HCT116 (cell line): Measurements from ENCODE around the gene TAF3. TPM values are rescaled to one million over a fixed set of nuclear protein-coding genes. Genes with fewer than 3 reads are reported as not detected.

Experiments
- ATAC-seq: fragments of 200-7000 bp; cut with Tn5 transposase; 2 replicates; pipeline ENCODE4 v1.9.1; 2020; ENCODE audit warnings: mild to moderate bottlenecking, moderate library complexity
- BruUV-seq: library from RNA; stranded (reverse); fragments of 400-500 nt; replicated peaks from 2 replicates; lab custom pipeline; 2021; lab: Mats Ljungman, UMichigan
- CTCF ChIA-PET: fragments of 300-600 bp; sonication (Branson Sonifier 250); formaldehyde crosslinking; loops from one replicate; lab custom pipeline; 2021; ENCODE audit warnings: antibody characterized with exemption; lab: Charles Lee
- POLR2A ChIA-PET: fragments of 300-600, 350-600 bp; sonication (Branson Sonifier 250); formaldehyde crosslinking; loops from one replicate; lab custom pipeline; 2021; ENCODE audit warnings: antibody characterized with exemption; lab: Charles Lee
- RAD21 ChIA-PET, 2 experiments: fragments of 300-600 bp; sonication (Branson Sonifier 250); formaldehyde crosslinking; loops; one replicate each; lab custom pipeline; 2023; ENCODE audit warnings: low total read pairs in 2 of 2; ENCODE audit not compliant: uncharacterized antibody in 2 of 2, unreplicated experiment in 2 of 2, low non-redundant PET in 1 of 2; lab: Charles Lee
- DNase-seq: peaks from one replicate; pipeline ENCODE4 v3.0.0-alpha.2; 2010; ENCODE audit warnings: low read depth, low spot score
- H2AFZ ChIP-seq: fragments of 200-600 bp; shearing (Covaris generic), sonication (generic); 2 replicates; pipeline ENCODE4 v1.6.1; 2017; ENCODE audit warnings: low read depth, mixed run types, mixed read lengths, antibody characterized with exemption, low read length; ENCODE audit not compliant: poor library complexity, severe bottlenecking
- H3K27ac ChIP-seq: 2 replicates; pipeline ENCODE4 v1.5.1; 2012; ENCODE audit warnings: low read depth, low read length
- H3K27me3 ChIP-seq: fragments of 200-600 bp; sonication (generic); 2 replicates; pipeline ENCODE4 v1.6.1; 2016; ENCODE audit warnings: mixed run types, low read length, mixed read lengths; ENCODE audit not compliant: insufficient read depth
- H3K36me3 ChIP-seq, 2 experiments: fragments of 200-500 bp in 1 of 2; fragments of 200-600 bp in 1 of 2; sonication (Bioruptor generic) in 1 of 2; sonication (generic) in 1 of 2; 2 replicates each; pipeline versions ENCODE4 v1.5.1 to v1.6.1; 2014 to 2016; ENCODE audit warnings: low read length in 2 of 2, inconsistent platforms in 1 of 2, mixed read lengths in 1 of 2, mixed run types in 1 of 2; ENCODE audit not compliant: insufficient read depth in 2 of 2, control insufficient read depth in 1 of 2
- H3K4me1 ChIP-seq, 2 experiments: fragments of 200-600 bp in 1 of 2; sonication (generic) in 1 of 2; 2 replicates each; pipeline versions ENCODE4 v1.5.1 to v1.6.1; 2012 to 2017; ENCODE audit warnings: low read length in 2 of 2, inconsistent platforms in 1 of 2, mild to moderate bottlenecking in 1 of 2, mixed read lengths in 1 of 2, mixed run types in 1 of 2, moderate library complexity in 1 of 2; ENCODE audit not compliant: insufficient read depth in 2 of 2, control insufficient read depth in 1 of 2
- H3K4me2 ChIP-seq: fragments of 200-600 bp; sonication (generic); 2 replicates; pipeline ENCODE4 v1.6.1; 2017; ENCODE audit warnings: mixed run types, low read length, mixed read lengths
- H3K4me3 ChIP-seq, 2 experiments: fragments of 200-600 bp in 1 of 2; sonication (generic) in 1 of 2; replicated peaks in 1 of 2; 2 replicates each; pipeline ENCODE4 v1.5.1; 2011 to 2016; ENCODE audit warnings: low read length in 2 of 2, control low read depth in 1 of 2, low read depth in 1 of 2, mild to moderate bottlenecking in 1 of 2, mixed read lengths in 1 of 2, mixed run types in 1 of 2
- H3K79me2 ChIP-seq: fragments of 200-600 bp; sonication (generic); 2 replicates; pipeline ENCODE4 v1.6.1; 2017; ENCODE audit warnings: mild to moderate bottlenecking, mixed run types, low read length, moderate library complexity, mixed read lengths; ENCODE audit not compliant: insufficient read depth
- H3K9ac ChIP-seq: fragments of 200-600 bp; sonication (generic); 2 replicates; pipeline ENCODE4 v1.6.1; 2016; ENCODE audit warnings: low read length, mixed read lengths
- H3K9me2 ChIP-seq: fragments of 200-600 bp; sonication (generic), shearing (Covaris generic); 2 replicates; pipeline ENCODE4 v1.6.1; 2017; ENCODE audit warnings: mixed run types, mild to moderate bottlenecking, moderate library complexity; ENCODE audit not compliant: insufficient read depth
- H3K9me3 ChIP-seq, 2 experiments: fragments of 200-500 bp in 1 of 2; fragments of 200-600 bp in 1 of 2; sonication (Bioruptor generic) in 1 of 2; sonication (generic) in 1 of 2; 2 replicates each; pipeline ENCODE4 v1.6.1; 2014 to 2017; ENCODE audit warnings: low read length in 2 of 2, mixed read lengths in 2 of 2, inconsistent platforms in 1 of 2, low read depth in 1 of 2, mild to moderate bottlenecking in 1 of 2, mixed run types in 1 of 2, moderate library complexity in 1 of 2; ENCODE audit not compliant: control insufficient read depth in 1 of 2, insufficient read depth in 1 of 2
- H4K20me1 ChIP-seq: fragments of 200-600 bp; sonication (generic), shearing (Covaris generic); 2 replicates; pipeline ENCODE4 v1.6.1; 2017; ENCODE audit warnings: mixed run types, mild to moderate bottlenecking, moderate library complexity; ENCODE audit not compliant: insufficient read depth
- CBX3 ChIP-seq: IDR thresholded peaks from 2 replicates; pipeline ENCODE4 v1.6.1; 2012; ENCODE audit warnings: low read depth
- CTCF ChIP-seq, 3 experiments: fragments of 200-600 bp in 1 of 3; sonication (generic) in 1 of 3; IDR thresholded peaks in 2 of 3; conservative IDR thresholded peaks in 1 of 3; 2 replicates each; pipeline ENCODE4 v1.5.1; 2012 to 2017; ENCODE audit warnings: low read depth in 2 of 3, low read length in 2 of 3, antibody characterized with exemption in 1 of 3, borderline replicate concordance in 1 of 3, control low read depth in 1 of 3, mild to moderate bottlenecking in 1 of 3, mixed read lengths in 1 of 3, mixed run types in 1 of 3, moderate library complexity in 1 of 3; ENCODE audit not compliant: insufficient read depth in 1 of 3
- EGR1 ChIP-seq: IDR thresholded peaks from 2 replicates; pipeline ENCODE4 v1.6.1; 2012; ENCODE audit warnings: low read depth
- ELF1 ChIP-seq: IDR thresholded peaks from 2 replicates; pipeline ENCODE4 v1.6.1; 2012; ENCODE audit warnings: low read depth, borderline replicate concordance
- EZH2 ChIP-seq: fragments of 200-600 bp; sonication (generic); IDR thresholded peaks from 2 replicates; pipeline ENCODE4 v1.6.1; 2017; ENCODE audit warnings: antibody characterized with exemption, mixed run types
- EZH2phosphoT487 ChIP-seq: fragments of 200-600 bp; IDR thresholded peaks from 2 replicates; pipeline ENCODE4 v1.6.1; 2018; ENCODE audit warnings: antibody characterized with exemption, borderline replicate concordance
- FOSL1 ChIP-seq: IDR thresholded peaks from 2 replicates; pipeline ENCODE4 v1.6.1; 2012; ENCODE audit warnings: low read depth
- JUND ChIP-seq: IDR thresholded peaks from 2 replicates; pipeline ENCODE4 v1.6.1; 2012
- POLR2A ChIP-seq: IDR thresholded peaks from 2 replicates; pipeline ENCODE4 v1.7.0; 2011; ENCODE audit warnings: borderline replicate concordance; ENCODE audit not compliant: insufficient read depth, insufficient read length; ENCODE audit errors: extremely low read depth
- POLR2AphosphoS5 ChIP-seq: IDR thresholded peaks from 2 replicates; pipeline ENCODE4 v1.6.1; 2011; ENCODE audit warnings: mild to moderate bottlenecking, low read depth, low read length, moderate library complexity
- REST ChIP-seq: IDR thresholded peaks from 2 replicates; pipeline ENCODE4 v1.6.1; 2012; ENCODE audit warnings: low read depth
- SIN3A ChIP-seq: IDR thresholded peaks from 2 replicates; pipeline ENCODE4 v1.6.1; 2012; ENCODE audit warnings: low read depth
- SP1 ChIP-seq: IDR thresholded peaks from 2 replicates; pipeline ENCODE4 v1.6.1; 2012; ENCODE audit warnings: low read depth
- SRF ChIP-seq: IDR thresholded peaks from 2 replicates; pipeline ENCODE4 v1.6.1; 2012; ENCODE audit warnings: low read depth
- TCF7L2 ChIP-seq: IDR thresholded peaks from 2 replicates; pipeline ENCODE4 v1.7.0; 2011; ENCODE audit warnings: borderline replicate concordance, inconsistent platforms; ENCODE audit not compliant: insufficient read depth, insufficient read length; ENCODE audit errors: extremely low read depth
- YY1 ChIP-seq: IDR thresholded peaks from 2 replicates; pipeline ENCODE4 v1.6.1; 2011; ENCODE audit warnings: low read length, low read depth, moderate library complexity, mild to moderate bottlenecking; ENCODE audit not compliant: insufficient replicate concordance; ENCODE audit errors: extremely low read depth
- ZNF274 ChIP-seq: fragments of 200-500 bp; sonication (Bioruptor generic); IDR thresholded peaks from 2 replicates; pipeline ENCODE4 v1.6.1; 2014; ENCODE audit warnings: mild to moderate bottlenecking, low read depth, low read length, inconsistent platforms
- intact Hi-C: fragments of 100-400 bp; cut with micrococcal nuclease; formaldehyde crosslinking; loops from 2 replicates; pipeline ENCODE4 v1.10.0; 2022
- total RNA-seq: library from RNA; stranded (reverse); gene quantifications from one replicate; pipeline ENCODE4 v1.2.1, GENCODE V29; 2021; ENCODE audit not compliant: unreplicated experiment

Gene TAF3
- total RNA-seq, 1 experiment from 2014 or later = 8.0 TPM

- Histone ChIP-seq H3K4me1 (no peaks in the 10 kb centered on the region), H3K9me3 (no peaks in the 10 kb centered on the region), H3K9ac (no peak overlapping the region), H2AFZ (no peak overlapping the region), H3K36me3 (no peaks in the 10 kb centered on the region), H3K4me2 (no peak overlapping the region), H3K9me2 (no peaks in the 10 kb centered on the region), H3K79me2 (no peaks in the 10 kb centered on the region), H4K20me1 (no peaks in the 10 kb centered on the region), H3K27ac (no peak overlapping the region), H3K4me3 (no peak overlapping the region), H3K27me3 (no peaks in the 10 kb centered on the region)
- ChIA-PET RAD21 (no interaction called here), CTCF (no interaction called here), POLR2A (interaction anchor here (0.6 kb wide), 1 partner anchor 443 kb away, joined by 3 read pairs; no protein-coding TSS in a partner anchor)
- intact Hi-C loops = no loop called here
- no TSS peak for BruUV-seq
- ATAC-seq (no peak), DNase-seq (no peak)
- TF ChIP-seq ELF1 (no peak), EZH2phosphoT487 (no peak), FOSL1 (no peak), SIN3A (no peak), ZNF274 (no peak), YY1 (no peak), POLR2A (no peak), EGR1 (no peak), EZH2 (no peak), JUND (no peak), SP1 (no peak), SRF (no peak)
Observed at GRCh38 chr10:7933262-7933661, 115.0 kb downstream of the TAF3 start.

GRCh38 chr10:7933757-7934156 is 115.5 kb downstream of the TAF3 start:
- Histone ChIP-seq H3K27ac (no peak overlapping the region), H4K20me1 (no peaks in the 10 kb centered on the region), H3K36me3 (no peaks in the 10 kb centered on the region), H3K4me1 (no peaks in the 10 kb centered on the region), H3K4me2 (no peak overlapping the region), H3K9me2 (no peaks in the 10 kb centered on the region), H3K27me3 (no peaks in the 10 kb centered on the region), H3K79me2 (no peaks in the 10 kb centered on the region), H3K9ac (no peak overlapping the region), H3K9me3 (no peaks in the 10 kb centered on the region), H2AFZ (no peak overlapping the region), H3K4me3 (no peak overlapping the region)
- RAD21 ChIA-PET = no interaction called here
- ATAC-seq (no peak), DNase-seq (no peak)
- BruUV-seq = no TSS peak
- intact Hi-C loops = no loop called here
- POLR2A ChIA-PET = no interaction called here
- CTCF ChIA-PET = no interaction called here
- TF ChIP-seq EZH2 (no peak), REST (no peak), CBX3 (no peak), CTCF (IDR thresholded peaks at IDR 0.05 in 2 of 3, conservative IDR thresholded peaks at IDR 0.05 in 1 of 3; ENCODE audit: borderline replicate concordance in 1 of 3, insufficient read depth in 1 of 3, low read depth in 2 of 3, low read length in 2 of 3) (no peak), SIN3A (no peak), EGR1 (no peak), POLR2AphosphoS5 (no peak), SP1 (no peak), POLR2A (no peak), TCF7L2 (no peak), FOSL1 (no peak), ELF1 (no peak)
